ENCODE measurements around the gene SS18L1.

DNA sequence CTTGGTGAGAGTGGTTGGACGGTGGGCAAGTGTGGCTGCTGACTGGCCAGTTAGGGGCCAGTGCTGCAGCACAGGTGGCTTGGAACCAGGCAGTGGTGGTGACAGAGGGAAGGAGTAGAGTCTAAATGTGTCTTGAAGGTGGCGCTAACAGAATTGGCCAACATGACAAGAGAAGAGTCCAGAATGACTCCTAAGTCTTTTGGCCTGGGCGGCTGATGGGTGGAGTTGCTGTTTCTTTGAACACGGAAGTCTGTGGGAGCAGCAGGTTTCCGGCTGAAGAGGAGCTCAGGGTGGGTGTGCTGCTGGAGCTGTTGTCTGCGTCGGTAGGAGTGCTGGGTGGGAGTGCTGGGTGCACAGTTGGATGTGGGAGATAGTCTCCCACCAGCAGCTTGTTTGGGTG, 11.1 kb upstream of the SS18L1 start:
- TF ChIP-seq, protein P1, sequence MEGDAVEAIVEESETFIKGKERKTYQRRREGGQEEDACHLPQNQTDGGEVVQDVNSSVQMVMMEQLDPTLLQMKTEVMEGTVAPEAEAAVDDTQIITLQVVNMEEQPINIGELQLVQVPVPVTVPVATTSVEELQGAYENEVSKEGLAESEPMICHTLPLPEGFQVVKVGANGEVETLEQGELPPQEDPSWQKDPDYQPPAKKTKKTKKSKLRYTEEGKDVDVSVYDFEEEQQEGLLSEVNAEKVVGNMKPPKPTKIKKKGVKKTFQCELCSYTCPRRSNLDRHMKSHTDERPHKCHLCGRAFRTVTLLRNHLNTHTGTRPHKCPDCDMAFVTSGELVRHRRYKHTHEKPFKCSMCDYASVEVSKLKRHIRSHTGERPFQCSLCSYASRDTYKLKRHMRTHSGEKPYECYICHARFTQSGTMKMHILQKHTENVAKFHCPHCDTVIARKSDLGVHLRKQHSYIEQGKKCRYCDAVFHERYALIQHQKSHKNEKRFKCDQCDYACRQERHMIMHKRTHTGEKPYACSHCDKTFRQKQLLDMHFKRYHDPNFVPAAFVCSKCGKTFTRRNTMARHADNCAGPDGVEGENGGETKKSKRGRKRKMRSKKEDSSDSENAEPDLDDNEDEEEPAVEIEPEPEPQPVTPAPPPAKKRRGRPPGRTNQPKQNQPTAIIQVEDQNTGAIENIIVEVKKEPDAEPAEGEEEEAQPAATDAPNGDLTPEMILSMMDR (IDR thresholded peaks at IDR 0.05), result no peak
- TF ChIP-seq POLR2A (IDR thresholded peaks at IDR 0.05), result no peak
